ENCODE results near the gene TMEM121. TPM values are rescaled to one million over a fixed set of nuclear protein-coding genes. Genes with fewer than 3 reads are reported as not detected.

TMEM121 gene
- total and polyA plus RNA-seq, 10 of the 15 experiments (the other 5 are each of a cell fraction or from before 2014, with no cell fraction given) = 0.04 to 4.9 (median 1.2) TPM; not detected in 2

DNA sequence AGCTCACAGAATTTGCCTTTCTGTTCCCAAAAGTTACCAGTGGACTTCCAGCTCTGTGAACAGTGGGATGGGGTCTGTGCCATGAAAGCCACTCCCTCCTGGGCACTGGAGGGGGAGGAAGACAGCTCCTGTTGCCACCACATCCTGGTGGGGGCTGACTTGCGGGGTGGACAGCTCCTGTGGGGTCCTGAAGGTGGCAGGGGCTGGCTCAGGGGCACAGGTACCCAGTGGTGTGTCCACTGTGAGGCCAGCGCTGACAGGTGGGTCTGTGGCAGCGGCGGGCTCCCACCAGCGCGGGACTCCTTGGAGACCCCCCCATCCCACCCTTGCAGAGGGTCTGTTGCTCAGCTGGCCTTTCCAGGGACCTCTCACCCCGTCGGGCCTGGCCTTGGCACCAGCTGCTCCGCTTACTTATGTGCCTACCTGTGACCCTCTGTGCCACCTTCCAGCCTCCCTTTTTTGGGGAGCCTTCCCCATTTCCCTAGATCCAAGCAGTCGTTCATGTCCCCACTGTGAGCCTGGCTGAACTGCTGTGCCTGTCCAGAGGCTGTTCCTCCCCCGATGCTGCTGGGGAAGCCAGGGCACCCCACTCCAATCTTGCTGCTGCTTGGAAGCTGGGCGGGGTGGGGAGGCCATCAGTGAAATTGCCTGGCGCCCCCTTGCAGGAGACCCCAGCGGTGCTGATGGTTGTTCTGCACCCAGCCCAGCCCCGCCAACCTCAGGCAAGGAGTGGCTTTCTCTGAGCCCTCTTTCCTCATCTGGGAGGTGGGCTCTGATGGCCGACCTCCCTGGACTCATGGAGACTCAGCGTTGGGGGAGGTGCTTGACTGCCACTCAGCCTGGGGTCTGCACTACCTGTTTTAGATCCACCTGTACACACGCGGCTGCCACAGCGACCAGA is 33.2 kb upstream of the TMEM121 start (continued):
- TF ChIP-seq SIX5 (IDR thresholded peaks at IDR 0.05; ENCODE audit: low read depth, low read length, severe bottlenecking) = no peak

DNA sequence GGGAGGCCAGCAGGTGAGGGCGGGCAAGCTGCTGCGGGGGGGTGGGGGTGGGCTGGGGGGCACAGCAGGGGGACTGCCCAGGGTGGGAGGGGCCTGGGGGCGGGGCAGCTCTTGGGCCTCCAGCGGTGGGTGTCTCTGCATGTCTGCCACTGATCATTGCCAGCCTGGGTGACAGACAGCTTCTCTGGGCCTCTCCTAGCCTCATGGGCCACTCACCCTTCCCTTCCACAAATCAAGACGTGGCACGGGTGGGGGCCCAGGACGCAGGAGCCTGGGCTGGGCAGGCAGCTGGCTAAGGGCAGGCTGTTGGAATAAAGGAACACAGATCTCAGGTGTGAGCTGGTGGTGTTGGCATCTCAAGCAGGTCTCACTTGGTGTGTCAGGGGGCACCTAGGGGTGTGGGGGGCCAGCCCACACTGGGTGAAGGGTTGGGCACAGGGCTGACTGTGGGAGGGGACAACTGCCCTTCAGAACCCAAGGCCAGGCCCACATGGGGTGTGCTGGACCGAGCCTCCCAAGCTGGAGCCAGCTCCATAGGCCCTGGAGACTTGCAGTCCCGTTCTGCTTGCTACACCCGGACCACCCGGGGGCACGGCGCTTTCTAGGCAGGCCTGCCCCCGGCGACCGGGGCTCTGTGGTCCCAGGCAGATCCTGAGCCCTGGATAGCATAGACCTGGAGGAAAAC is 32.3 kb upstream of the TMEM121 start:
- FAIRE-seq (no peak), ATAC-seq (no peak), DNase-seq (ENCODE audit: low read depth, low spot score) (no peak)
- no peaks in the 10 kb centered on the region for H3K27me3 ChIP-seq (replicated peaks in 1 of 2; ENCODE audit: control insufficient read depth in 2 of 2, insufficient read depth in 2 of 2, low read length in 1 of 2)
- 90% methylated on average over 15 of the region's 16 CpGs for WGBS (ENCODE audit: insufficient coverage, insufficient replicate concordance, low lambda C conversion rate, missing lambda C conversion rate)
- SMC1A ChIA-PET (ENCODE audit: uncharacterized antibody, unreplicated experiment) = no interaction called here
- intact Hi-C loops (cut with micrococcal nuclease; ENCODE audit: unreplicated experiment) (loop anchor here (5.0 kb wide), 1 partner anchor 33 kb away; the partner anchor contains the start of gene TMEM121), in situ Hi-C loops (cut with MboI) (no loop called here)
- RAD21 ChIA-PET (ENCODE audit: unreplicated experiment) = no interaction called here
- H3K27ac ChIP-seq (ENCODE audit: control insufficient read depth, insufficient read depth) = no peak overlapping the region
- peaks cover 10% of the 10 kb centered on the region for H3K4me1 ChIP-seq (ENCODE audit: control insufficient read depth, insufficient read depth, low read length)
- no peak overlapping the region for H3K9ac ChIP-seq (ENCODE audit: control insufficient read depth, insufficient read depth, low read length)
- no TSS peak for BruUV-seq (replicated peaks)
- H2AFZ ChIP-seq (ENCODE audit: control insufficient read depth, low read depth, low read length) = no peak overlapping the region
- H3K4me3 ChIP-seq = no peak overlapping the region
- peak; percentile 26; the same call in 1 of the 2 replicates for TF ChIP-seq POLR2A (IDR thresholded peaks at IDR 0.05; ENCODE audit: low read depth, low read length)
- TF ChIP-seq KLF5 (IDR thresholded peaks at IDR 0.05; ENCODE audit: partially characterized antibody) = no peak
- peaks cover 5% of the 10 kb centered on the region for H3K79me2 ChIP-seq (ENCODE audit: control insufficient read depth, insufficient read depth, low read length)
- no peaks in the 10 kb centered on the region for H4K20me1 ChIP-seq (ENCODE audit: control insufficient read depth, insufficient read depth)
- H3K4me2 ChIP-seq (ENCODE audit: control insufficient read depth, insufficient read depth) = no peak overlapping the region
- no peaks in the 10 kb centered on the region; a peak in 1 of 4 replicates for H3K36me3 ChIP-seq (ENCODE audit: control insufficient read depth in 2 of 2, insufficient read depth in 2 of 2, low read length in 1 of 2)
- POLR2A ChIA-PET = no interaction called here
- H3K9me3 ChIP-seq (replicated peaks; ENCODE audit: control insufficient read depth, insufficient read depth, low read length) = no peaks in the 10 kb centered on the region
- CTCF ChIA-PET = interaction anchor here (0.6 kb wide), 1 partner anchor 180 kb away, joined by 3 read pairs; no protein-coding TSS in a partner anchor

DNA sequence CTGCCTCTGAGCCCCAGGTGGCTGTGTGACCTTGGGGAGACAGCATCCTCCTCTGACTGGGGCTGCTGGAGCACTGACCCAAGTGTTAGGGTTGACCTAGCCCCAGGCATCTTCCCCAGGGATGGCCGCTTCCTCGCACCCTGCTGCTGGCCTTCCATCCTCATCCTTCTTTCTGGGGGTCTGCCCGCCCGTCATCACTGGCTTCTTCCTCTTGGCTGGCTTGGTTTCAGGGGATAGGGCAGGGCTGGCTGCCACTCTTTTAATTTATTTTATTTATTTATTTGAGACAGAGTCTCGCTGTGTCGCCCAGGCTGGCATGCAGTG is 31.8 kb upstream of the TMEM121 start:
- ChIA-PET RAD21 (ENCODE audit: unreplicated experiment) (no interaction called here), CTCF (interaction anchor here (0.6 kb wide), 1 partner anchor 181 kb away, joined by 3 read pairs; no protein-coding TSS in a partner anchor), SMC1A (ENCODE audit: uncharacterized antibody, unreplicated experiment) (no interaction called here), POLR2A (no interaction called here)
- no peak for ATAC-seq
- no peak for DNase-seq (ENCODE audit: low read depth, low spot score)
- Histone ChIP-seq H3K9me3 (replicated peaks; ENCODE audit: control insufficient read depth, insufficient read depth, low read length) (no peaks in the 10 kb centered on the region), H3K4me3 (no peak overlapping the region), H3K9ac (ENCODE audit: control insufficient read depth, insufficient read depth, low read length) (no peak overlapping the region), H2AFZ (ENCODE audit: control insufficient read depth, low read depth, low read length) (no peak overlapping the region), H3K27ac (ENCODE audit: control insufficient read depth, insufficient read depth) (no peak overlapping the region), H3K36me3 (ENCODE audit: control insufficient read depth in 2 of 2, insufficient read depth in 2 of 2, low read length in 1 of 2) (no peaks in the 10 kb centered on the region; a peak in 1 of 4 replicates), H3K27me3 (replicated peaks in 1 of 2; ENCODE audit: control insufficient read depth in 2 of 2, insufficient read depth in 2 of 2, low read length in 1 of 2) (no peaks in the 10 kb centered on the region), H3K79me2 (ENCODE audit: control insufficient read depth, insufficient read depth, low read length) (peaks cover 5% of the 10 kb centered on the region), H3K4me2 (ENCODE audit: control insufficient read depth, insufficient read depth) (no peak overlapping the region), H3K4me1 (ENCODE audit: control insufficient read depth, insufficient read depth, low read length) (peaks cover 7% of the 10 kb centered on the region), H4K20me1 (ENCODE audit: control insufficient read depth, insufficient read depth) (no peaks in the 10 kb centered on the region)
- WGBS (ENCODE audit: insufficient coverage, insufficient replicate concordance, low lambda C conversion rate, missing lambda C conversion rate) = 96% methylated on average over 6 of the region's 6 CpGs
- TF ChIP-seq STAT1 (conservative IDR thresholded peaks at IDR 0.05) (no peak), EZH2 (IDR thresholded peaks at IDR 0.05; ENCODE audit: borderline replicate concordance, control insufficient read depth, low read depth, low read length) (no peak), MXI1 (IDR thresholded peaks at IDR 0.05; ENCODE audit: low read depth, low read length) (no peak), SREBF2 (IDR thresholded peaks at IDR 0.05; ENCODE audit: low read length) (no peak)
- TF ChIP-seq, protein P1, sequence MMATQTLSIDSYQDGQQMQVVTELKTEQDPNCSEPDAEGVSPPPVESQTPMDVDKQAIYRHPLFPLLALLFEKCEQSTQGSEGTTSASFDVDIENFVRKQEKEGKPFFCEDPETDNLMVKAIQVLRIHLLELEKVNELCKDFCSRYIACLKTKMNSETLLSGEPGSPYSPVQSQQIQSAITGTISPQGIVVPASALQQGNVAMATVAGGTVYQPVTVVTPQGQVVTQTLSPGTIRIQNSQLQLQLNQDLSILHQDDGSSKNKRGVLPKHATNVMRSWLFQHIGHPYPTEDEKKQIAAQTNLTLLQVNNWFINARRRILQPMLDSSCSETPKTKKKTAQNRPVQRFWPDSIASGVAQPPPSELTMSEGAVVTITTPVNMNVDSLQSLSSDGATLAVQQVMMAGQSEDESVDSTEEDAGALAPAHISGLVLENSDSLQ (IDR thresholded peaks at IDR 0.05) = no peak
- in situ Hi-C loops (cut with MboI) = no loop called here
- no peak for FAIRE-seq
- intact Hi-C loops (cut with micrococcal nuclease; ENCODE audit: unreplicated experiment) = loop anchor here (5.0 kb wide), 1 partner anchor 33 kb away; the partner anchor contains the start of gene TMEM121
- BruUV-seq (replicated peaks) = no TSS peak

Measured in GM12878 (cell line).